ENCODE measurements around the gene CACNG4. TPM values are rescaled to one million over a fixed set of nuclear protein-coding genes. Genes with fewer than 3 reads are reported as not detected.

The CACNG4 gene
- total and polyA plus RNA-seq, 9 of the 15 experiments (the other 6 are each of a cell fraction or from before 2014, with no cell fraction given): 0.07 TPM; not detected in 8

- H3K9me1 ChIP-seq (ENCODE audit: control insufficient read depth, insufficient read depth, low read length): no peaks in the 10 kb centered on the region
- ChIA-PET CTCF (ENCODE audit: low intra/inter-chr PET ratio) (no interaction called here), POLR2A (no interaction called here)
- H3K4me2 ChIP-seq (ENCODE audit: insufficient read depth, low read length): no peak overlapping the region
- no peak for ATAC-seq
- H3K9ac ChIP-seq (ENCODE audit: insufficient read depth in 1 of 2, low read depth in 2 of 2, low read length in 2 of 2): peak overlapping the region in 1 of 2 experiments; percentile 26; a peak in 1 of 4 replicates
- no peak overlapping the region for H3K27ac ChIP-seq (ENCODE audit: extremely low read depth, low read depth, low read length)
- no peaks in the 10 kb centered on the region for H3K9me3 ChIP-seq (replicated peaks; ENCODE audit: control insufficient read depth, insufficient read depth, low read depth, low read length)
- 25% methylated on average over 5 of the region's 5 CpGs for WGBS (ENCODE audit: insufficient coverage, low coverage, missing lambda C conversion rate)
- H3K79me2 ChIP-seq (ENCODE audit: control insufficient read depth, insufficient read depth, low read length): no peaks in the 10 kb centered on the region
- no peaks in the 10 kb centered on the region for H4K20me1 ChIP-seq (replicated peaks; ENCODE audit: control insufficient read depth, insufficient read depth, low read length)
- no TSS peak for BruUV-seq (replicated peaks)
- no peak overlapping the region for H3K4me3 ChIP-seq
- H3K27me3 ChIP-seq (ENCODE audit: control insufficient read depth in 2 of 2, insufficient read depth in 2 of 2, low read length in 2 of 2): peaks cover 28 to 48% of the 10 kb centered on the region in 2 experiments
- H3K4me1 ChIP-seq (replicated peaks in 1 of 2; ENCODE audit: control insufficient read depth in 2 of 2, insufficient read depth in 2 of 2, low read length in 2 of 2): peaks cover 0 to 6% of the 10 kb centered on the region in 2 experiments; a peak in 1 of 5 replicates
- no peaks in the 10 kb centered on the region; the same call in 2 of the 3 replicates for H3K36me3 ChIP-seq (ENCODE audit: control insufficient read depth, insufficient read depth, low read length)
- peak; percentile 6 for FAIRE-seq
- in situ Hi-C loops (cut with MboI) (no loop called here), intact Hi-C loops (cut with micrococcal nuclease) (no loop called here)
- TF ChIP-seq KLF10 (CRISPR knock-in tag; IDR thresholded peaks at IDR 0.05) (no peak), IRF2 (CRISPR knock-in tag; IDR thresholded peaks at IDR 0.05) (0 out of 2 replicates have a peak, but pooled peaks have one; percentile 51)
- DNase-seq (ENCODE audit: extremely low read depth in 1 of 4, low spot score in 3 of 4): no peak
- H2AFZ ChIP-seq (ENCODE audit: low read depth, low read length): no peak overlapping the region
These were observed 90.1 kb downstream of the CACNG4 start for GRCh38 chr17:67054608-67055007.

- Histone ChIP-seq H2AFZ (ENCODE audit: low read depth, low read length) (no peak overlapping the region), H3K9me3 (replicated peaks; ENCODE audit: control insufficient read depth, insufficient read depth, low read depth, low read length) (no peaks in the 10 kb centered on the region), H3K79me2 (ENCODE audit: control insufficient read depth, insufficient read depth, low read length) (no peaks in the 10 kb centered on the region), H3K4me3 (no peak overlapping the region), H3K4me2 (ENCODE audit: insufficient read depth, low read length) (no peak overlapping the region), H3K9ac (ENCODE audit: insufficient read depth in 1 of 2, low read depth in 2 of 2, low read length in 2 of 2) (peak overlapping the region in 1 of 2 experiments; percentile 26; a peak in 1 of 4 replicates), H3K4me1 (replicated peaks in 1 of 2; ENCODE audit: control insufficient read depth in 2 of 2, insufficient read depth in 2 of 2, low read length in 2 of 2) (peaks cover 0 to 6% of the 10 kb centered on the region in 2 experiments; a peak in 1 of 5 replicates), H3K9me1 (ENCODE audit: control insufficient read depth, insufficient read depth, low read length) (no peaks in the 10 kb centered on the region), H4K20me1 (replicated peaks; ENCODE audit: control insufficient read depth, insufficient read depth, low read length) (no peaks in the 10 kb centered on the region), H3K36me3 (ENCODE audit: control insufficient read depth, insufficient read depth, low read length) (no peaks in the 10 kb centered on the region; the same call in 2 of the 3 replicates), H3K27me3 (ENCODE audit: control insufficient read depth in 2 of 2, insufficient read depth in 2 of 2, low read length in 2 of 2) (peaks cover 28 to 48% of the 10 kb centered on the region in 2 experiments), H3K27ac (ENCODE audit: extremely low read depth, low read depth, low read length) (no peak overlapping the region)
- BruUV-seq (replicated peaks): no TSS peak
- no peak for ATAC-seq
- WGBS (ENCODE audit: insufficient coverage, low coverage, missing lambda C conversion rate): 24% methylated on average over 17 of the region's 19 CpGs
- TF ChIP-seq ARID1B (IDR thresholded peaks at IDR 0.05) (no peak), FOXM1 (IDR thresholded peaks at IDR 0.05; ENCODE audit: low read depth) (no peak), FOXM1 (CRISPR knock-in tag; IDR thresholded peaks at IDR 0.05; ENCODE audit: low read depth) (no peak), U2AF1 (optimal IDR thresholded peaks at IDR 0.05; ENCODE audit: low read depth, low read length) (no peak), MCM7 (IDR thresholded peaks at IDR 0.05) (no peak), HEY1 (CRISPR knock-in tag; IDR thresholded peaks at IDR 0.05; ENCODE audit: borderline replicate concordance) (no peak), ZNF133 (CRISPR knock-in tag; IDR thresholded peaks at IDR 0.05) (no peak), FOXA3 (CRISPR knock-in tag; conservative IDR thresholded peaks at IDR 0.05 in 1 of 2, IDR thresholded peaks at IDR 0.05 in 1 of 2) (no peak), THRB (CRISPR knock-in tag; conservative IDR thresholded peaks at IDR 0.05) (no peak), TCF7 (IDR thresholded peaks at IDR 0.05; ENCODE audit: borderline replicate concordance) (no peak), MCM2 (IDR thresholded peaks at IDR 0.05; ENCODE audit: low read depth) (no peak), SIN3A (IDR thresholded peaks at IDR 0.05; ENCODE audit: borderline replicate concordance in 2 of 2, control insufficient read depth in 1 of 2, low read depth in 2 of 2, low read length in 2 of 2) (no peak), SREBF1 (IDR thresholded peaks at IDR 0.05; ENCODE audit: borderline replicate concordance, low read depth, low read length) (no peak)
- DNase-seq (ENCODE audit: extremely low read depth in 1 of 4, low spot score in 3 of 4): no peak
- intact Hi-C loops (cut with micrococcal nuclease): no loop called here
- POLR2A ChIA-PET: interaction anchor here (0.6 kb wide), 1 partner anchor 104 kb away, joined by 5 read pairs; no protein-coding TSS in a partner anchor
- FAIRE-seq: no peak
- in situ Hi-C loops (cut with MboI): no loop called here
- CTCF ChIA-PET (ENCODE audit: low intra/inter-chr PET ratio): no interaction called here
These were observed 90.5 kb downstream of the CACNG4 start for GRCh38 chr17:67055041-67055443.

Data from K562 (cell line).